ENCODE data around the gene TMPRSS3. TPM values are rescaled to one million over a fixed set of nuclear protein-coding genes. Genes with fewer than 3 reads are reported as not detected.

The TMPRSS3 gene
- total RNA-seq, 1 donor from 2014 or later = 14.4 TPM

DNA sequence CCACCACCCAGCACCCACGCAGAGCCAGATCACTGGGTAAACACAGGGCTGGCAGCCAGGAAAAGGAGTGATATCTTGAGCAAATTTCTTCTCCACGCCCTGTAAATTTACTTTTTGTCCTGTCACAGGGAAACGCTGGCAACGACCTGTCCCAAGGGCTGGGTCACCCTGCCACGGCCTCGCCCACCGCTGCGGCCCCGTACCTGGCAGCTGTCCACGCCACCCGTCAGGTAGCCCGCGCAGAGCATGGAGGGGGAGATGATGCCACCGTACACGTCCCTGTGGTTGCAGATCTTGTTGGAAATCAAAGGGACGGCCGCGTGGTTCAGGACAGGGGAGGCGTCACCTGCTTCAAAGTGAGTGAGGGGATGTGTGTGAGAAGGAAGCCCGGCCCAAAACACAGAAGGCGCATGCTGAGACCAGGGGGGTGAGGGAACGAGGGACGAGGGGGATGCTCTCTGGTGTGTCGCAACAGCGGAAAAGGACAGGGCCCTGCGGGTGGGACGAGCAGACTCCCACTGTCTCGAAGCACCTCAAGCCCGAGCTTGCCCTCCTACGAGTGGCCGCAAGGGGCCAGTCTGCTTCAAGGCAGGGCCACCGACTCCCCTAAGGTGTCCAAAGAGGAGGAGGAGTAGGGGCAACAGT is 19.4 kb downstream of the TMPRSS3 start:
- no peak overlapping the region for H3K27ac Mint-ChIP-seq
- DNase-seq (ENCODE audit: low spot score, unreplicated experiment) = no peak
- no peak for TF ChIP-seq CTCF (IDR thresholded peaks at IDR 0.05; ENCODE audit: unreplicated experiment)
- peaks cover 12% of the 10 kb centered on the region for H3K27me3 Mint-ChIP-seq
- H3K36me3 Mint-ChIP-seq (ENCODE audit: insufficient read depth) = peaks cover 4% of the 10 kb centered on the region
- H3K4me3 Mint-ChIP-seq (ENCODE audit: low read depth) = no peak overlapping the region
- H3K9me3 Mint-ChIP-seq (ENCODE audit: low read depth) = no peaks in the 10 kb centered on the region
- H3K4me1 Mint-ChIP-seq (ENCODE audit: low read depth) = peaks cover 16% of the 10 kb centered on the region

- Mint-ChIP-seq H3K9me3 (ENCODE audit: low read depth) (no peaks in the 10 kb centered on the region), H3K36me3 (ENCODE audit: insufficient read depth) (peaks cover 5% of the 10 kb centered on the region), H3K27ac (no peak overlapping the region), H3K27me3 (peaks cover 16% of the 10 kb centered on the region), H3K4me1 (ENCODE audit: low read depth) (peaks cover 19% of the 10 kb centered on the region), H3K4me3 (ENCODE audit: low read depth) (no peak overlapping the region)
- no peak for DNase-seq (ENCODE audit: low spot score, unreplicated experiment)
- TF ChIP-seq CTCF (IDR thresholded peaks at IDR 0.05; ENCODE audit: unreplicated experiment) = no peak
Measured at GRCh38 chr21:42375966-42376337, 19.9 kb downstream of the TMPRSS3 start.

DNA sequence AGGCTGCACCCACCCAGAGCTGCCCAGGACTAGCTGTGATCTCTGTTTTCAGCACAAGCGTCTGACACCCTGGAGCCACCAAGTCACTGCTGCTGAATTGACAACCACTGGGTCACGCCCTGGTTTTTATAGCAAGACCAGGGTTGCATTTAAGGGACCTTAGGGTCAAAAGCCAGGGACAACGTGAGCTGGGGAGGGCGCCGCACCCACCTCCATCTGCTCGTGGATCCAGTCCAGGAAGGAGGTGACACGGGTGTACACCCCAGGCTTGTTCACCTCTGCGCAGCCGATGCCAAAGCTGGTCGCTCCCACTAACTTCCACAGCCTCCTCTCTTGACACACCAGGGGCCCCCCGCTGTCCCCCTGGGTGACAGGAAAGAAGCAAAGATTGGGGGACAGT is 20.3 kb downstream of the TMPRSS3 start:
- Mint-ChIP-seq H3K9me3 (ENCODE audit: low read depth) (no peaks in the 10 kb centered on the region), H3K4me3 (ENCODE audit: low read depth) (no peak overlapping the region), H3K27ac (no peak overlapping the region), H3K36me3 (ENCODE audit: insufficient read depth) (peaks cover 5% of the 10 kb centered on the region), H3K4me1 (ENCODE audit: low read depth) (peaks cover 22% of the 10 kb centered on the region), H3K27me3 (peaks cover 20% of the 10 kb centered on the region)
- no peak for DNase-seq (ENCODE audit: low spot score, unreplicated experiment)
- TF ChIP-seq CTCF (IDR thresholded peaks at IDR 0.05; ENCODE audit: unreplicated experiment) = no peak

- DNase-seq (ENCODE audit: low spot score, unreplicated experiment) = no peak
- Mint-ChIP-seq H3K4me3 (ENCODE audit: low read depth) (no peak overlapping the region), H3K27me3 (peaks cover 20% of the 10 kb centered on the region), H3K9me3 (ENCODE audit: low read depth) (no peaks in the 10 kb centered on the region), H3K4me1 (ENCODE audit: low read depth) (peaks cover 22% of the 10 kb centered on the region), H3K27ac (no peak overlapping the region), H3K36me3 (ENCODE audit: insufficient read depth) (peaks cover 5% of the 10 kb centered on the region)
- TF ChIP-seq CTCF (IDR thresholded peaks at IDR 0.05; ENCODE audit: unreplicated experiment) = no peak
Measured at GRCh38 chr21:42374864-42375499, 20.9 kb downstream of the TMPRSS3 start.

- Mint-ChIP-seq H3K4me1 (ENCODE audit: low read depth) (peaks cover 22% of the 10 kb centered on the region), H3K4me3 (ENCODE audit: low read depth) (no peak overlapping the region), H3K27ac (no peak overlapping the region), H3K9me3 (ENCODE audit: low read depth) (no peaks in the 10 kb centered on the region), H3K27me3 (peaks cover 20% of the 10 kb centered on the region), H3K36me3 (ENCODE audit: insufficient read depth) (peaks cover 5% of the 10 kb centered on the region)
- DNase-seq (ENCODE audit: low spot score, unreplicated experiment) = no peak
- no peak for TF ChIP-seq CTCF (IDR thresholded peaks at IDR 0.05; ENCODE audit: unreplicated experiment)
Measured at GRCh38 chr21:42374457-42374856, 21.4 kb downstream of the TMPRSS3 start.
